Measurements from ENCODE around the gene LGALS4.
"Not testable (repeated sequence)": the region's sequence is repeated elsewhere in the genome, so short reads cannot be mapped to it uniquely, and the experiment has no call there.

The LGALS4 gene, protein sequence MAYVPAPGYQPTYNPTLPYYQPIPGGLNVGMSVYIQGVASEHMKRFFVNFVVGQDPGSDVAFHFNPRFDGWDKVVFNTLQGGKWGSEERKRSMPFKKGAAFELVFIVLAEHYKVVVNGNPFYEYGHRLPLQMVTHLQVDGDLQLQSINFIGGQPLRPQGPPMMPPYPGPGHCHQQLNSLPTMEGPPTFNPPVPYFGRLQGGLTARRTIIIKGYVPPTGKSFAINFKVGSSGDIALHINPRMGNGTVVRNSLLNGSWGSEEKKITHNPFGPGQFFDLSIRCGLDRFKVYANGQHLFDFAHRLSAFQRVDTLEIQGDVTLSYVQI

DNA sequence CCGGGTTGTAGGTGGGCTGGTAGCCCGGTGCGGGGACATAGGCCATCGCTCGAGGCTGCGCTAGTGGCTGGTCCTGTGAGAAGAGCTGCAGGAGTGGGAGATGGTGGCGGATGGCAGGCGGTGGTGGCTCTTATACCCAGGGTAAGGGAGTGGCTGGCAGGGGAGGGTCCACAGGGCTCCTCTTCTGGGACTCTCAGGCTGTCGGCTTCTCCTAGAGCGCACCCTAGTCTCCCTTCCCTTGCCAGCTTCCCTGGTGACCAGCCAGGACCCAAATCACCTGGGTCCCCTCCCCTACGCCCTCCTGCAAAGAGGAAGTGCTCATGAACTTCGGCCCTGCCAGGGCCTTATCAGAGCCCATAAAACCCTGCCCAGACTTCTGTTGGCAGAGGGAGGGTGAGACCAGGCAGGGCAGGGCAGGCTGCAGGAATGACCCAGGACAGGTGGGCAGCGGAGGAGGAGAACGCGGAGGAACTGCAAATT is at the start of gene LGALS4:
Gene LGALS4 (minus strand): TSS at position 105 of the 480 bp plus-strand sequence. CDS start 59 bp downstream, at position 46.
- in situ Hi-C loops (cut with HindIII; ENCODE audit: low pct_ligation_motif_present, low pct_unique_long_range_greater_than_20kb, low sequenced_read_pairs): no loop called here
- no peak for DNase-seq

DNA sequence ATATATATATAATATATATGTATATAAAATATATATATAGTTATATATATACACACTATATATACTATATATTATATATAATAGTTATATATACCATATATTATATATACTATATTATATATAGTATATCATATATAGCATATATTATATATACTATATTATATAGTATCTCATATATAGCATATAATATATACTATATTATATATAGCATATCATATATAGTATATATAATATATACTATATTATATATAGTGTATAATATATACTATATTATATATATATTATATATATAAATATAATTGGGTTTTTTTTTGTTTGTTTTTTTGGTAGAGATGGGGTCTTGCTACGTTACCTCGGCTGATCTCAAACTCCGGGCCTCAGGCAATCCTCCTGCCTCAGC is 48.6 kb upstream of the LGALS4 start:
- DNase-seq: no peak
- in situ Hi-C loops (cut with HindIII; ENCODE audit: low pct_ligation_motif_present, low pct_unique_long_range_greater_than_20kb, low sequenced_read_pairs): no loop called here

DNA sequence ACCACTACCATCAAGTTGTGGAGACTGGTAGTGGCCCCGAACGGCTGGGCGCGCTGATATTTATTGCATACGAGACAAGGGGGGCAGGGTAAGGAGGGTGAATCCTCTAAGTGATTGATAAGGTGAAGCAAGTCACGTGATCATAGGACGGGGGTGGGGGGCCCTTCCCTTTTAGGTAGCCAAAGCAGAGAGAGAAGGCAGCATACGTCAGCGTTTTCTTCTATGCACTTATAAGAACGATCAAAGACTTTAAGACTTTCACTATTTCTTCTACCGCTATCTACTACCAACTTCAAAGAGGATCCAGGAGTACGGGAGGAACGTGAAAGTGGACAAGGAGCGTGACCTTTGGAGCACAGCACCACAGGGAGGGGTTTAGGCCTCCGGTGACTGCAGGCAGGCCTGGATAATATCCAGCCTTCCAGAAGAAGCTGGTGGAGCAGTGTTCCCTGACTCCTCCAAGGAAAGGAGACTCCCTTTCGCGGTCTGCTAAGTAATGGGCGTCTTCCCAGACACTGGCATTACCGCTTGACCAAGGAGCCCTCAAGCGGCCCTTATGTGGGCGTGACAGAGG is 47.0 kb upstream of the LGALS4 start:
- in situ Hi-C loops (cut with HindIII; ENCODE audit: low pct_ligation_motif_present, low pct_unique_long_range_greater_than_20kb, low sequenced_read_pairs): not testable (repeated sequence)

DNA sequence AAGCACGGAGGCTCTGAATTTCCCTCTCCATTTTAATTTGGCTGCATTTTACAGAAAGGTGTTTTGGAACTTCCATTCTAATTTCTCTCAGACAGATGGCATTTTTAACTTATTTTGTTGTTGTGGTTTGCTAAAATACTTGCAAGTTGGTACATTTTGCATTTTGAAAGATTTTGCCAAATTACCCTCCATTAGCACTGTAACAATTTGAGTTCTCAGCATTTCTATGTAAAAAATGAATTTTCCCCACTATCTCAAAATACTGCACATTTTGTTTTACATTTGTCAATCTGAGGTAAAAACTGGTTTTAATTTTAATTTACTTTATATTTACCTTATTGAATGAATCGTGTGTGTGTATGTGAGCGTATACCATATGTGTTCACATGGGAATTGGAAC is 44.1 kb upstream of the LGALS4 start:
- no peak for DNase-seq
- in situ Hi-C loops (cut with HindIII; ENCODE audit: low pct_ligation_motif_present, low pct_unique_long_range_greater_than_20kb, low sequenced_read_pairs): no loop called here

More for the DNA sequence above, 47.0 kb upstream of the LGALS4 start:
- not testable (repeated sequence) for DNase-seq

DNA sequence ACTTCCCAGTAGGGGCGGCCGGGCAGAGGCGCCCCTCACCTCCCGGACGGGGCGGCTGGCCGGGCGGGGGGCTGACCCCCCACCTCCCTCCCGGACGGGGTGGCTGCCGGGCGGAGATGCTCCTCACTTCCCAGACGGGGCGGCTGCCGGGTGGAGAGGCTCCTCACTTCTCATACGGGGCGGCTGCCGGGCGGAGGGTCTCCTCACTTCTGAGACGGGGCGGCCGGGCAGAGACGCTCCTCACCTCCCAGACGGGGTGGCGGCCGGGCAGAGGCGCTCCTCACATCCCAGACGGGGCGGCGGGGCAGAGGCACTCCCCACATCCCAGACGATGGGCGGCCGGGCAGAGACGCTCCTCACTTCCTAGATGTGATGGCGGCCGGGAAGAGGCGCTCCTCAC is 43.0 kb upstream of the LGALS4 start:
- DNase-seq; in situ Hi-C loops (cut with HindIII; ENCODE audit: low pct_ligation_motif_present, low pct_unique_long_range_greater_than_20kb, low sequenced_read_pairs): not testable (repeated sequence)

DNA sequence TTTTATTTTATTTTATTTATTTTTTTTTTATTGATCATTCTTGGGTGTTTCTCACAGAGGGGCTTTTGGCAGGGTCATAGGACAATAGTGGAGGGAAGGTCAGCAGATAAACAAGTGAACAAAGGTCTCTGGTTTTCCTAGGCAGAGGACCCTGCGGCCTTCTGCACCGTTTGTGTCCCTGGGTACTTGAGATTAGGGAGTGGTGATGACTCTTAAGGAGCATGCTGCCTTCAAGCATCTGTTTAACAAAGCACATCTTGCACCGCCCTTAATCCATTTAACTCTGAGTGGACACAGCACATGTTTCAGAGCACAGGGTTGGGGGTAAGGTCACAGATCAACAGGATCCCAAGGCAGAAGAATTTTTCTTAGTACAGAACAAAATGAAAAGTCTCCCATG is 42.2 kb upstream of the LGALS4 start:
- DNase-seq; in situ Hi-C loops (cut with HindIII; ENCODE audit: low pct_ligation_motif_present, low pct_unique_long_range_greater_than_20kb, low sequenced_read_pairs): not testable (repeated sequence)

DNA sequence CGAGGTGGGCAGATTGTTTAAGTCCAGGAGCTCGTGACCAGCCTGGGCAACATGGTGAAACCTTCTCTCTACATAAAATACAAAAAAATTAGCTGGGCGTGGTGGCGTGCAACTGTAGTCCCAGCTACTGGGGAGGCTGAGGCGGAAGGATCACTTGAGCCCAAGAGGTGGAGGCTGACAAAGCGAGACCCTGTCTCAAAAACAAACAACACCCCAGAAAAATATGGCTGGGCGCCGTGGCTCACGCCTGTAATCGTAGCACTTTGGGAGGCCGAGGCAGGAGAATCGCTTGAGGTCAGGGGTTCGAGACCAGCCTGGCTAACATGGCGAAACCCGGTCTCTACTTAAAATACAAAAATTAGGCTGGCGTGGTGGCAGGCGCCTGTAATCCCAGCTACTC is 40.5 kb upstream of the LGALS4 start:
- no peak for DNase-seq
- in situ Hi-C loops (cut with HindIII; ENCODE audit: low pct_ligation_motif_present, low pct_unique_long_range_greater_than_20kb, low sequenced_read_pairs): no loop called here

DNA sequence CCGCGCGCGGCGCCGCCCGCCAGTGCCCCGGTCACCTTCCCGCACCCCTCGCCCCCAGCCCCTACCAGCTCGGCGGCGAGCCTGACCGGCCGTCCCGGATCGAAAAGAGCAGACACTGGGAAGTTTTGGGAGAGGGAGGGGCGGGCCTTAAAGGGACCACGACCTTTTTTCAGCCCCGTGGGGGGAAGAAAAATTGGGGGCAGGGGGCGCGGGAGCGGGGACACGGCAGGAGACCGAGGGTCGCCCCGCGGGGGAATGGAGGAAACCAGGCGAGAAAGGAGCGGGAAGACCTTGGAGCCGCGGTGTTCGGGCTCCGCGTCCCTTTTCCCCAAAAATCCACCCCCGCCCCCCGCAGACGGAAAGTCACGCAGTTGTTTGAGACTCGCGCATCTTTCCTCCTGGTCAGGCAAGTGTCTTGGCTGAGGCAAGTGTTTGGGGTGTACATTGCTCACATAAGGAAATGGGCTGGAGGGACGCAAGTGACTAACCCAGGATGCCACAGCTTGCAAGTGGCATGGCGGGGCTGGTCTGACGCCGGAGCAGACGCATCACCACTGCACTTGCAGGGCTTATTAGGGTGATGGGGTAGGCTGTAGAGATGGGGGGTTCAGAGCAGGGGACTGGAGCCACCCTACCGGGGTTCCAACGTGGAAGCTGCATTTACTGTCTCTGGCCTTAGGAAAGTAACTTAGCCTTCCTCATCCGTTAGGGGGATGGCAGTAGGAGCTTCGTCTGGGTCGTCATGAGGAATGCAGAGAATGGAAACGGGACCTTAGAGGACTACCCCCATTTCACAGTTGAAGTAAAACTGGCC is 39.7 kb upstream of the LGALS4 start:
- in situ Hi-C loops (cut with HindIII; ENCODE audit: low pct_ligation_motif_present, low pct_unique_long_range_greater_than_20kb, low sequenced_read_pairs): no loop called here
- peak; percentile 69 for DNase-seq

DNA sequence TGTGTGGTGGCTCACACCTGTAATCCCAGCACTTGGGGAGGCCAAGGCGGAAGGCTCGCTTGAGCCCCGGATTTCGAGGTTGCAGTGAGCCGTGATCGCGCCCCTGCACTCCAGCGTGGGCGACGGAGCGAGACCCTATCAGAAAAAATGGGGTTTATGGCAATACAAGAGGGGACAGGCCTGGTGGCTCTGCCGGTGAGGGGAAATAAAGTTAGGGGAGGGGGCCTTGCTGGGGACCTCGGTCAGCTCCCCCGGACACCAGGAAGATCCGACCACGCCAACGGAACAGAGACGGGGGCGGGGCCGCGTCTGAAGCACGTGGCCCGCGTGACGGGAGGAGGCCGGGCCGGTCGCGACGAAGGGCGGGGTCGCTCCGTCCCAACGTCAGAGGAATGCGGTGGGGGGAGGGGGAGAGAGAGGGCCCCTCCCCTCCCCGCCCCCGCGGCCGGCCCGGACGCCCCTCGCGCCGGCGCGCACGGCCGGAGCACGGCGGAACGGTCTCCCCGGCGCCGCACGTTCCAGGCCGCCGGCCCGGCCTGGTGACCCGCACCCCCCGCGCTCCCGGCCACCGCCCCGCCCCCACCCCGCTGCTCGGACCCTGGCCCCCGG is 39.0 kb upstream of the LGALS4 start:
- peak; percentile 90 for DNase-seq
- in situ Hi-C loops (cut with HindIII; ENCODE audit: low pct_ligation_motif_present, low pct_unique_long_range_greater_than_20kb, low sequenced_read_pairs): no loop called here

DNA sequence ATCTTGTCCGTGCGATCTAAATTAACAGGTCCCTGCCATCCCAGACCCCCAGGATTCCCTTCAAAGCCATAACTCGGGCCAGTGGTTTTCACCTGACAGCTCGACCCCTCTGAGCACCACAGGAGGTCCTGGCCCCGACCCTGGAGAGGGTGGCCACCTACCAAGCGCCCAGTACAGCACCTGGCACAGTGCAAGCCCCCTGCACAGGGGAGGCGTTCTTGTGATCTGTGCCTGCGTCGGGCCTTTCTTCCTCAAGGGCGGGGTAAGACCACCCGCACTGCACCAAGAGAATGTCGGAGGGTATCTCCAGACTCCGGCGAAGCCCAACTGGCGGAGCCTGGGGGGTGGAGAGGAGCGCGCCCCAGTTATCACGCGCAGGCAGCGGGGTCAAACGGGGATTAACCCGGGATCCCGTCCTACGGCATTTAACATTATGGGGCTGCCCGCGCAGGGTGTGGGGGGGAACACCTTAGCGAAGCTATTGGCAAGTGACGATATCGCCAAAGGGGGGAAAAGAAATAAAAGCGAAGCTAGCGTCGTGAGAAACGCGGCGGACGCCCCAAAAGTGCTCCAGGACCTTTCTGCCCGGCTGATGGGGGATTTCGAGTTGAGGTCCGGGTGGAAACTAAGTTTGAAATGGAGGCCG is 38.4 kb upstream of the LGALS4 start:
- no peak for DNase-seq
- in situ Hi-C loops (cut with HindIII; ENCODE audit: low pct_ligation_motif_present, low pct_unique_long_range_greater_than_20kb, low sequenced_read_pairs): no loop called here

DNA sequence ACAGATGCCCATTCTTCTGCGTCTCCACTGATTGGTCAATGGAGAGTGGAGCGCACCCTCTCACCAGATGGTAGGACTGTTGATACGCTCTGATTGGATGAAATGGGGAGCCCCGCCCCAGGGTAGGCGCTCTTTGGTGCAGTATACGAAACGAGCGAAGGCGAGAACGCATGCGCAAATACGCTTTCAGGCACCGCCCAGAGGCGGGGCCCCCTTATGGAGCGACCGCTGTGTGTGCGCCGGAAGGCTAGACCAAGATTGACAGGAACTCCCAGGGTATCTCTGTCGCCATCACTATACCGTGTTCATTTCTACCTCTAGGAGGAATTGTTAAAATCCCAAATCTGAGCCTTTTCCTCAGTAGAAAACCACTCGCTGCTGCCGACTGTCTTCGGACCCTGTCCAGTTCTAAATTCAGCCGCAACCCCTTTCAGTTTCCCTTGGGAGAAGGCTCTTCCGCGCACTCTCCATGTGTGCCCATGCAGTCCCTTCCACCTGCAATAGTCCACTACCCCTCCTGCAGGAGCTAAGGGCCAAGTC is 37.8 kb upstream of the LGALS4 start:
- DNase-seq: peak; percentile 99
- in situ Hi-C loops (cut with HindIII; ENCODE audit: low pct_ligation_motif_present, low pct_unique_long_range_greater_than_20kb, low sequenced_read_pairs): no loop called here

DNA sequence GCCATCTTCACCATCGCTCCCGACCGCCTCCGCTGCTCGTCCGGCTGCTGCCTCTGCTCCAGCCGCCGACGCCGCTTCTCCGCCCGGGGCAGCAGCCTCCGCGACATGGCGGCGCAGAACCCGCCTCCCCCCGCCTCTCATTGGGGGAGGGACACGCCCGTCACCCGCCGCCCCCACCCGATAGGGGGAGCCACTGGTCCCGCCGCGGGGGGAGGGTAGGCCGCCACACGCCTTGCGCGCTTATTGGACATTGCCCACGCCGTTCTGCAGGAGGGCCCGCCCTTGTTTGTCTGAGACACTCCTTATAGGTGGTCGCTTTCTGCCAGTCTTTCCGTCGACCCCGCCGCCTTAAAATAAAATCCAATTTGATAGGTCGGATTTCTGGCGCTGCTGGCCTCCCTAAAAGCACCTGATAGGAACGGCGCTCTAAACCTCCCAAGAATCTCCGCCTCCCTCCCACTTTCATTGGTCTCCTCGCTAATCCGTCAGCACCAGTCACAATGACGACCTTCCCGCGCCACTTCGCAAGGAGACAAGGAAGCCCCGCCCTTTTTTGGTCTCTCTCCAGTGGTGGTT is 37.2 kb upstream of the LGALS4 start, which contains the start of gene HNRNPL:
Gene HNRNPL (minus strand): TSS at position 127 of the 576 bp plus-strand sequence. CDS start 20 bp downstream, at position 107.
- no peak for DNase-seq
- in situ Hi-C loops (cut with HindIII; ENCODE audit: low pct_ligation_motif_present, low pct_unique_long_range_greater_than_20kb, low sequenced_read_pairs): no loop called here

DNA sequence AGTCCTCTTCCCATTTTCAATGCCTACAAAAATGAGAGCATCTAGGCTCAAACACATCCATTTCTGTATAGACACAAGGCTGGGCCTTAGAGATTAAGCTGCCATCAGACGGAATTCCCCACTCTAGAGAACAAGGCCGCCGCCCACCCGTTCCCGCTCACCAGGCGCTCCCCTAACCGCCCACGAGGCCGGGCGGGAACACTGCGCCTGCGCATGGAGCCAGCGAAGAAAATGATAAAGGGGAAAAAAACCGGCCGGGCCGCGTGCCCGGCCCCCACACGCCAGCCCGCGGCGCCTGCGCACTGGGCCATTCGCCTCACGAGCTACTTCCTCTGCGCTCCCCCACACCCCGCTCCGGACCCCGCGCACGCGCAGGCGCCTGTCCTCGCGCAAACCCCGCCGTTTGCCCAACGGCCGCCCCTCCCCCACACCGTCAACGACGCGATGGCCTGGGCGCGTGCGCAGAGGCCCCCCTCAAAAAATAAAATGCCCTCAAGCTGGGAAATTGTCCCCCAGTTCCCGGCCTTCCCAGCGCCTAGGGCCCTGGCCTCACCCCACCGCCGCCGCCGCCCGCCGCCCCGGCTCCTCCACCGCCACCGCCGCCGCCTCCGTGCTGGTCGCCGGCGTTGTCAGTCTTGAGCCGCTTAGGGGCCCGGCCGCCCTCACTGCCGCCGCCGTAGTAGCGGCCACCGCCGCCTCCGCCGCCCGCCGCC is 36.6 kb upstream of the LGALS4 start:
- in situ Hi-C loops (cut with HindIII; ENCODE audit: low pct_ligation_motif_present, low pct_unique_long_range_greater_than_20kb, low sequenced_read_pairs): no loop called here
- peak; percentile 94 for DNase-seq

DNA sequence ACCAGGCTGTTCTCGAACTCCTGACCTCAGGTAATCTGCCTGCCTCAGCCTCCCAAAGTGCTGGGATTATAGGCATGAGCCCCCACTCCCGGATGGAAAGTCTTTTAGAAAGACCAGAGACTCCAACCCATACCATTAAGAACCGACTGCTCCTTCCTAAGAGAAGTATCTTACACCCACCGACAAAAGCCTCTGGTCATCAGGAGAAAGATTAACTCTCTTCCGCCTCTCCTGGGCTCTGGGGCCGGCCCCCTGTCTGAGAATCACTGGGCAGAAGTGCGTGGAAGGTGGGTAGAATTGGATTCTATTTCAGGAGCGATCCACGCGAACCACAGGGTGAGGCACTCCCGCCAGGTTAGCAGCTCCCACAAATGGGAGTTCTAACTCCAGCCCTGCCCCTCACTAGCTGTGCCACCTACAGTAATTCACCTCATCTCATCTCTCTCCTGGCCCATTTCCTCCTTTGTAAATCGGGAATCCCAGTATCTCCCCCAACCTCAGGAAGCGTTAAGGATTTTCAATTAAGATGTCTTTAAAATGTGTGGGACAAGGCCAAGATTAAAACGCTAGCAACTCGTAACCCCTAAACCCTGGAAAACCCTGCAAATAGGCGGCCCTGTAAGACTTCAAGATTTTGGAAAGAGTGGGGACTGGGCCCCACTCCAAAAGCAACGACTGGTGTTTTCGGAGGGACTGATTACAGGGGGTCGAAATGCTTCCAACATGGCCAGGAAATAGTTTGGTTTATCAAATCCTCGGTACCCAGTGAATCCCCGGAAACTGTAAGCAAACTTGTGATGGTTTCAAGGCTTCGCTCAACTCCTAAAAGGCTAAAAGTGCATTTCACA is 35.8 kb upstream of the LGALS4 start:
- DNase-seq: peak; percentile 18
- in situ Hi-C loops (cut with HindIII; ENCODE audit: low pct_ligation_motif_present, low pct_unique_long_range_greater_than_20kb, low sequenced_read_pairs): no loop called here

DNA sequence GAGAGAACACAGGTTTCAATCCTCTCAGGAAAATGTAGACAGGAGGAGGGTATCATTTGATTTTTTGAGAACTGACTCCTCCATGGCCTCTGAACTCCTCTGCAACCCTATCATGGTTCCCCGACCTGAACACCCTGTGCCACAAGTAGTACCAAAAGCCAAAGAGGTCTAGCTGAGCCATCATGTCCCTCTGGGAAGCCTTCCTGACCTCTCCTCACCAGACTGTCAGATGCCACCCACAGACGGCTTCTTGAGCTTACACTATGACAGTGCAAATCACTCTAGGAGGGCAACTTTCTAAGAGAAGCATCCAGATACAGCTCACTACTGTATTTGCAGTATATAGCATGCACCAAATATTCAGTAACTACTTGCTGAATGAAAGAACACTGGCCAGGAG is 33.4 kb upstream of the LGALS4 start:
- no peak for DNase-seq
- in situ Hi-C loops (cut with HindIII; ENCODE audit: low pct_ligation_motif_present, low pct_unique_long_range_greater_than_20kb, low sequenced_read_pairs): no loop called here

DNA sequence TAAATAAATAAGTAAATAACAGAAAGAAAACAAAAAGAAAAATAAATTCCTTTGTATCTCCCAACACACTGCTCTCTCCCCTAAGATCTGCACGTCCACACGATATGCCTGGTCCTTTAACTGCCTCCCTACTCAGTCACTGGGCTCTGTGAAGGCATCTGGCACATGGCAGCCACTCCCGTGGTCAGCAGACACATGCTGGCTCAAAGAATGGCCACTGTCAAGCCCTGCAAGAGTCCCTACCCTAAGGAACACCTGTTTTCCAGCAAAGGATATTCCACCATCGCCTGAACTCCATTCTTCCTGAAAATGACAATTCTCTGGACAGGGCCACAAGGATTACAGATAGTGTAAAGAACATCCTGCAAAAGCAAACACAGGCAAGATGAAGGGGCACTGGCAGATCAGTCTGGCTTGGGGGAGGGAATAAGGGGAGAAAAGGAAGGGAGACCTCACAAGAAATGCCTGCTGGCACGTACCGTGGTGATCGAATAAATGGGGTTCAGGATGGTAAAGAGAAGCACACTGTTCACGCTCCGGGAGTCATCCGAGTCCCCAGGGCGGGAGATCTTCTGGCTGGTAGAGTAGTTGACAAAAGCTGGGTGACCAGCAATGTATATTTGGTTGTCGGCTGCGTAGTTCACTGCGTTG is 32.8 kb upstream of the LGALS4 start:
- DNase-seq: no peak
- in situ Hi-C loops (cut with HindIII; ENCODE audit: low pct_ligation_motif_present, low pct_unique_long_range_greater_than_20kb, low sequenced_read_pairs): no loop called here

Measured in ACHN (cell line).